K562 (cell line): ENCODE measurements around the gene EXOSC6. TPM values are rescaled to one million over a fixed set of nuclear protein-coding genes. Genes with fewer than 3 reads are reported as not detected.

Experiments
- ELF1 ChIP-seq: fragments of 200-800 bp; sonication (Bioruptor generic); IDR thresholded peaks from 2 replicates; pipeline ENCODE4 v1.6.1; 2016; ENCODE audit warnings: missing genetic modification characterization, missing compliant biosample characterization
- MYC ChIP-seq, 2 experiments: fragments of 250-450 bp in 1 of 2; sonication (Bioruptor Pico) in 1 of 2; IDR thresholded peaks; 2 replicates each; pipeline versions ENCODE4 v1.5.1 to v1.6.1; 2012 to 2021; ENCODE audit warnings: low read depth in 2 of 2, borderline replicate concordance in 1 of 2, improper control_type of control experiment in 1 of 2, low read length in 1 of 2, mild to moderate bottlenecking in 1 of 2, moderate library complexity in 1 of 2
- polyA plus RNA-seq, 8 experiments: library from polyadenylated mRNA; depleted of rRNA in 4 of 8; stranded (reverse) in 5 of 8; unstranded in 3 of 8; fragments of >200 nt; fragmentation: Nextera tagmentation in 2 of 8; fragmentation: Illumina TruSeq in 1 of 8; extraction: Ambion mirVana in 2 of 8; extraction: Trizol in 1 of 8; gene quantifications; 2 replicates each; pipeline versions ENCODE4 v1.2.1 to v1.2.3, GENCODE V29; 2011 to 2014; ENCODE audit warnings: inconsistent platforms in 1 of 8, missing spikeins in 1 of 8
- total RNA-seq, 7 experiments: library from RNA; depleted of rRNA in 6 of 7; stranded (reverse); fragments of >200 nt in 6 of 7; fragmentation: Illumina TruSeq in 2 of 7; extraction: Trizol in 2 of 7; gene quantifications; 2 replicates each; pipeline versions ENCODE4 v1.2.1 to v1.2.3, GENCODE V29; 2011 to 2021; ENCODE audit warnings: low replicate concordance in 1 of 7
- TF ChIP-seq, protein P1 (sequence below): fragments of 450-650 bp; IDR thresholded peaks from 2 replicates; pipeline ENCODE4 v1.6.1; 2016; ENCODE audit warnings: mild to moderate bottlenecking, moderate library complexity
- TF ChIP-seq, protein P2 (sequence below): IDR thresholded peaks from 3 replicates; pipeline ENCODE4 v1.6.1; 2011; ENCODE audit warnings: borderline replicate concordance, mild to moderate bottlenecking, moderate library complexity; ENCODE audit not compliant: insufficient read length; ENCODE audit errors: extremely low read depth
- TF ChIP-seq, protein P3 (sequence below): sonication (generic); formaldehyde crosslinking; IDR thresholded peaks from 2 replicates; pipeline ENCODE4 v1.9.0; 2022; ENCODE audit warnings: mild to moderate bottlenecking, missing genetic modification reagents

Gene EXOSC6
- total and polyA plus RNA-seq, 9 of the 15 experiments (the other 6 are each of a cell fraction or from before 2014, with no cell fraction given) = 9.2 to 29.0 (median 15.6) TPM

DNA sequence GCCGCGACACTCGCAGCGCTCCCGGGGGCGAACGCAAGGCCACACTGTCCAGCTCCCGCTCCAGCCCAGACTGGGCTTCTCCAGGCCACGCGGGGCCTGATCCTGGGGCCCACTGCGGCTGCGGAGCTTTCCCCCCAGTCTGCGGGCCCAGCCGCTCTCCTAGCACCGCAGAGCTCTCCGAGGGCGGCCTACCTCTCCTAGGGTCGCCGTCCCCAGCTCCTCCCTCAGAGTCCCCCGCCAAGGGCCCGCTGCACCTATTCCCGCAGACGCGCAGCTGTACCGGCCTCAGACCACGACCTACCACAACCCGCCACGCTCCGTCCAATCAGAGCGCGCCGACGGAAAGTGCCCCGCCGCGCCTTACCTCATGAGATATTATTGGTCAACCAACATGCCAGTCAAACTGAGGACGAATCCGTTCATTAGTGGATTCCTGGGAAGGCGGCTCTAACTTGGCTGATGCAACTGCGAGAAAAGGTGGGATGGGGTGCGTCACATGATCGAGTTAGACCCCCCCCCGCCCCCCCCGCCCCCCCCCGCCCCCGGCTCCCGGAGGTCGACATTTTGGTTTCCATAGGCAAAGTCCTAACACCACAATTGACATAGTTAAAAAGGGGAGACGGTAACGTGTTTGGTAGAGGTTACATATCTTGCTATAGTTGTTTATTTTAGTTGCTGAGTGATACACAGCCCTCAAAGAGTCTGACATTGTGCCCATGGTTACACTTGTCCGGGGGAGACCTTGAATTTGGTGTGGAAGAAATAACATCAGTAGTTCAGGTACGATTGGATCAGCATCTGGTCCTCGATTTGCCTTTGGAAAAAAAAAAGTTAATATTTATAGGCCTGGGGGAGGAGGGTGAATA is 37.7 kb upstream of the EXOSC6 start, which contains the start of gene AARS1 (continued):
- TF ChIP-seq MYC (IDR thresholded peaks at IDR 0.05; ENCODE audit: low read depth, low read length) (peak; percentile 85), MYC (CRISPR knock-in tag; IDR thresholded peaks at IDR 0.05; ENCODE audit: borderline replicate concordance, low read depth) (peak; percentile 84; the same call in 1 of the 2 replicates), ELF1 (tag) (no peak)
- TF ChIP-seq, protein P1, sequence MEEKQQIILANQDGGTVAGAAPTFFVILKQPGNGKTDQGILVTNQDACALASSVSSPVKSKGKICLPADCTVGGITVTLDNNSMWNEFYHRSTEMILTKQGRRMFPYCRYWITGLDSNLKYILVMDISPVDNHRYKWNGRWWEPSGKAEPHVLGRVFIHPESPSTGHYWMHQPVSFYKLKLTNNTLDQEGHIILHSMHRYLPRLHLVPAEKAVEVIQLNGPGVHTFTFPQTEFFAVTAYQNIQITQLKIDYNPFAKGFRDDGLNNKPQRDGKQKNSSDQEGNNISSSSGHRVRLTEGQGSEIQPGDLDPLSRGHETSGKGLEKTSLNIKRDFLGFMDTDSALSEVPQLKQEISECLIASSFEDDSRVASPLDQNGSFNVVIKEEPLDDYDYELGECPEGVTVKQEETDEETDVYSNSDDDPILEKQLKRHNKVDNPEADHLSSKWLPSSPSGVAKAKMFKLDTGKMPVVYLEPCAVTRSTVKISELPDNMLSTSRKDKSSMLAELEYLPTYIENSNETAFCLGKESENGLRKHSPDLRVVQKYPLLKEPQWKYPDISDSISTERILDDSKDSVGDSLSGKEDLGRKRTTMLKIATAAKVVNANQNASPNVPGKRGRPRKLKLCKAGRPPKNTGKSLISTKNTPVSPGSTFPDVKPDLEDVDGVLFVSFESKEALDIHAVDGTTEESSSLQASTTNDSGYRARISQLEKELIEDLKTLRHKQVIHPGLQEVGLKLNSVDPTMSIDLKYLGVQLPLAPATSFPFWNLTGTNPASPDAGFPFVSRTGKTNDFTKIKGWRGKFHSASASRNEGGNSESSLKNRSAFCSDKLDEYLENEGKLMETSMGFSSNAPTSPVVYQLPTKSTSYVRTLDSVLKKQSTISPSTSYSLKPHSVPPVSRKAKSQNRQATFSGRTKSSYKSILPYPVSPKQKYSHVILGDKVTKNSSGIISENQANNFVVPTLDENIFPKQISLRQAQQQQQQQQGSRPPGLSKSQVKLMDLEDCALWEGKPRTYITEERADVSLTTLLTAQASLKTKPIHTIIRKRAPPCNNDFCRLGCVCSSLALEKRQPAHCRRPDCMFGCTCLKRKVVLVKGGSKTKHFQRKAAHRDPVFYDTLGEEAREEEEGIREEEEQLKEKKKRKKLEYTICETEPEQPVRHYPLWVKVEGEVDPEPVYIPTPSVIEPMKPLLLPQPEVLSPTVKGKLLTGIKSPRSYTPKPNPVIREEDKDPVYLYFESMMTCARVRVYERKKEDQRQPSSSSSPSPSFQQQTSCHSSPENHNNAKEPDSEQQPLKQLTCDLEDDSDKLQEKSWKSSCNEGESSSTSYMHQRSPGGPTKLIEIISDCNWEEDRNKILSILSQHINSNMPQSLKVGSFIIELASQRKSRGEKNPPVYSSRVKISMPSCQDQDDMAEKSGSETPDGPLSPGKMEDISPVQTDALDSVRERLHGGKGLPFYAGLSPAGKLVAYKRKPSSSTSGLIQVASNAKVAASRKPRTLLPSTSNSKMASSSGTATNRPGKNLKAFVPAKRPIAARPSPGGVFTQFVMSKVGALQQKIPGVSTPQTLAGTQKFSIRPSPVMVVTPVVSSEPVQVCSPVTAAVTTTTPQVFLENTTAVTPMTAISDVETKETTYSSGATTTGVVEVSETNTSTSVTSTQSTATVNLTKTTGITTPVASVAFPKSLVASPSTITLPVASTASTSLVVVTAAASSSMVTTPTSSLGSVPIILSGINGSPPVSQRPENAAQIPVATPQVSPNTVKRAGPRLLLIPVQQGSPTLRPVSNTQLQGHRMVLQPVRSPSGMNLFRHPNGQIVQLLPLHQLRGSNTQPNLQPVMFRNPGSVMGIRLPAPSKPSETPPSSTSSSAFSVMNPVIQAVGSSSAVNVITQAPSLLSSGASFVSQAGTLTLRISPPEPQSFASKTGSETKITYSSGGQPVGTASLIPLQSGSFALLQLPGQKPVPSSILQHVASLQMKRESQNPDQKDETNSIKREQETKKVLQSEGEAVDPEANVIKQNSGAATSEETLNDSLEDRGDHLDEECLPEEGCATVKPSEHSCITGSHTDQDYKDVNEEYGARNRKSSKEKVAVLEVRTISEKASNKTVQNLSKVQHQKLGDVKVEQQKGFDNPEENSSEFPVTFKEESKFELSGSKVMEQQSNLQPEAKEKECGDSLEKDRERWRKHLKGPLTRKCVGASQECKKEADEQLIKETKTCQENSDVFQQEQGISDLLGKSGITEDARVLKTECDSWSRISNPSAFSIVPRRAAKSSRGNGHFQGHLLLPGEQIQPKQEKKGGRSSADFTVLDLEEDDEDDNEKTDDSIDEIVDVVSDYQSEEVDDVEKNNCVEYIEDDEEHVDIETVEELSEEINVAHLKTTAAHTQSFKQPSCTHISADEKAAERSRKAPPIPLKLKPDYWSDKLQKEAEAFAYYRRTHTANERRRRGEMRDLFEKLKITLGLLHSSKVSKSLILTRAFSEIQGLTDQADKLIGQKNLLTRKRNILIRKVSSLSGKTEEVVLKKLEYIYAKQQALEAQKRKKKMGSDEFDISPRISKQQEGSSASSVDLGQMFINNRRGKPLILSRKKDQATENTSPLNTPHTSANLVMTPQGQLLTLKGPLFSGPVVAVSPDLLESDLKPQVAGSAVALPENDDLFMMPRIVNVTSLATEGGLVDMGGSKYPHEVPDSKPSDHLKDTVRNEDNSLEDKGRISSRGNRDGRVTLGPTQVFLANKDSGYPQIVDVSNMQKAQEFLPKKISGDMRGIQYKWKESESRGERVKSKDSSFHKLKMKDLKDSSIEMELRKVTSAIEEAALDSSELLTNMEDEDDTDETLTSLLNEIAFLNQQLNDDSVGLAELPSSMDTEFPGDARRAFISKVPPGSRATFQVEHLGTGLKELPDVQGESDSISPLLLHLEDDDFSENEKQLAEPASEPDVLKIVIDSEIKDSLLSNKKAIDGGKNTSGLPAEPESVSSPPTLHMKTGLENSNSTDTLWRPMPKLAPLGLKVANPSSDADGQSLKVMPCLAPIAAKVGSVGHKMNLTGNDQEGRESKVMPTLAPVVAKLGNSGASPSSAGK = no peak
- TF ChIP-seq, protein P2, sequence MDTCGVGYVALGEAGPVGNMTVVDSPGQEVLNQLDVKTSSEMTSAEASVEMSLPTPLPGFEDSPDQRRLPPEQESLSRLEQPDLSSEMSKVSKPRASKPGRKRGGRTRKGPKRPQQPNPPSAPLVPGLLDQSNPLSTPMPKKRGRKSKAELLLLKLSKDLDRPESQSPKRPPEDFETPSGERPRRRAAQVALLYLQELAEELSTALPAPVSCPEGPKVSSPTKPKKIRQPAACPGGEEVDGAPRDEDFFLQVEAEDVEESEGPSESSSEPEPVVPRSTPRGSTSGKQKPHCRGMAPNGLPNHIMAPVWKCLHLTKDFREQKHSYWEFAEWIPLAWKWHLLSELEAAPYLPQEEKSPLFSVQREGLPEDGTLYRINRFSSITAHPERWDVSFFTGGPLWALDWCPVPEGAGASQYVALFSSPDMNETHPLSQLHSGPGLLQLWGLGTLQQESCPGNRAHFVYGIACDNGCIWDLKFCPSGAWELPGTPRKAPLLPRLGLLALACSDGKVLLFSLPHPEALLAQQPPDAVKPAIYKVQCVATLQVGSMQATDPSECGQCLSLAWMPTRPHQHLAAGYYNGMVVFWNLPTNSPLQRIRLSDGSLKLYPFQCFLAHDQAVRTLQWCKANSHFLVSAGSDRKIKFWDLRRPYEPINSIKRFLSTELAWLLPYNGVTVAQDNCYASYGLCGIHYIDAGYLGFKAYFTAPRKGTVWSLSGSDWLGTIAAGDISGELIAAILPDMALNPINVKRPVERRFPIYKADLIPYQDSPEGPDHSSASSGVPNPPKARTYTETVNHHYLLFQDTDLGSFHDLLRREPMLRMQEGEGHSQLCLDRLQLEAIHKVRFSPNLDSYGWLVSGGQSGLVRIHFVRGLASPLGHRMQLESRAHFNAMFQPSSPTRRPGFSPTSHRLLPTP = no peak
- TF ChIP-seq, protein P3, sequence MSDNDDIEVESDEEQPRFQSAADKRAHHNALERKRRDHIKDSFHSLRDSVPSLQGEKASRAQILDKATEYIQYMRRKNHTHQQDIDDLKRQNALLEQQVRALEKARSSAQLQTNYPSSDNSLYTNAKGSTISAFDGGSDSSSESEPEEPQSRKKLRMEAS (CRISPR knock-in tag) = peak; percentile 88
